Activated CD4-positive, alpha-beta T cell treated with anti-CD3 and anti-CD28 coated beads, Interleukin-2, amount 50 U/mL, for 48 hours (primary cell): ENCODE measurements around the gene SPTSSA.
"Not testable (repeated sequence)": the region's sequence is repeated elsewhere in the genome, so short reads cannot be mapped to it uniquely, and the experiment has no call there.

ENCODE experiments used
- DNase-seq, 2 experiments: peaks; one replicate each; pipeline ENCODE4 v3.0.0-alpha.2; 2020

Gene SPTSSA

GRCh38 chr14:34470319-34470718 is 8.3 kb upstream of the SPTSSA start:
- no peak for DNase-seq

- no peak for DNase-seq
Observed at GRCh38 chr14:34466691-34467090, 4.7 kb upstream of the SPTSSA start.

GRCh38 chr14:34465069-34465859 is 3.2 kb upstream of the SPTSSA start:
- DNase-seq, result no peak

DNA sequence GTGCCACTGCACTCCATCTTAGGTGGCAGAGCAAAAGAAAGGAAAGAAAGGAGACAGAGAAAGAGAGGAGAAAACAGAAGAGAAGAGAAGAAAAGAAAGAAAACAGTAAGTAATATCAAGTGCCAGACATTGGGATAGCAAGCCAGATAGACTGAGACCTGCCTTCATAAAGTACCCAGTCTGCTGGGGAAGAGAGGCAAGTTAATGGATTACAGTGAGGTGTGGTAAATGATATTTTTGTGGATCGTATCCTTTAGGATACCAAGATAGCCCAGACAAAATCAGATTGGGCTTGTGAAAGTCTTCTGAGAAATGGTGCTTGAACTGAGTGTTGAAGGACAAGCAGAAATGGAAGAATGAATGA is 1.5 kb upstream of the SPTSSA start:
- no peak for DNase-seq

DNA sequence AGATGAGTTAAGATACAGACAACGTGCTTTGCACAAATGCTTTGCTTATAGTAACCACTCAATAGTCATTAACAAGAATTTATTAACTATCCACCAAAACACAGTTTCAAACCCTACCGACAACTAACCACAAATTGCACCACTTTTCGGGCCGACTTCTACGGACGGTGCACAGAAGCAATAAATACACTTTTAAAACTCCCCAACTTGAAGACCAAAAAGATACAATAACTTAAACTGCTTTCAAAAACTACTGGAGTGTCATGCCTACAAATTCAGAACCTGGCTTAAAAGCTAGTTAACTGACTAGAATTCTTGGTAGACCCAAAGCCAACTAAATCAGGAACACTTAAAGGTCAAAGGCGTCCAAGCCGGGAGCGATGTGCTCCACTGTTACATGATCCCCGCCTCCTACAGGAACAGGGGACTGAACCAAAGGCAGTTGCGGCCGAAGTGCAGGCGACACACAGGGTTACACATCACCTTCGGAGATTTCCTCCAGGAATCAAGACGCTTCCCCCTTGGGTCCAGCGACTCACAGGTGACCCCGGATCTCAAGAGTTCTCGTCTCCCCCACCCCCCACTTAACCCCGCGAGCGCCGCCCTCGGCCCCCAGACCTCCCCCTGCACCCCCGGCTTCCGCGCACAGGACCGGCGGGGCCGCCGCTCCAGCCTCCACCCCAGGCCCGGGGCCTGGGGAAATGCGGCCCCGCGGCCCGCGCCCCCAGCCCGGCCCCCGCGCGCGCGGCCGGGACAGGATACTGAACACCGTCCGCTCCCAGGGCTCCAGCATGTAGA is 507 bp downstream of the SPTSSA start:
- DNase-seq, result peak; percentile 31 to 46

- no peak for DNase-seq
Observed at GRCh38 chr14:34460841-34461240, 1.2 kb downstream of the SPTSSA start.

DNA sequence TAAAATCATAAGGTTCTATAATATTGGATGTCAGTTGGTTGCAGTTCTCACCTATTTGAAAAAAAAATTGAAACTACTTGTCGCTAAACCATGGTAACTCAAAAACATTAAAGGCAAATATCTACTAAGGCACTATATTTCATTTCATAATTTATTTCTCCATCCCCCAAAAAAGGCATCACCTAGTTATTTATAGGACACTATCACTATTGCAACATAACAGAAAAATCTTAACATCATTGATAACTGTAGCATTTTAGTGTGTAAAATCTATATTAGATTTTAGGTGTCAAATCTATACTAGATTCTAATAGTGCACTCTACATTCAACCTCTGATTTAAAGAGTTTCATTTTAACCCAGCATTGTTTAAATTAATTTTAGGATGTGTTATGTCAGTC is 1.7 kb downstream of the SPTSSA start:
- DNase-seq, result no peak

DNA sequence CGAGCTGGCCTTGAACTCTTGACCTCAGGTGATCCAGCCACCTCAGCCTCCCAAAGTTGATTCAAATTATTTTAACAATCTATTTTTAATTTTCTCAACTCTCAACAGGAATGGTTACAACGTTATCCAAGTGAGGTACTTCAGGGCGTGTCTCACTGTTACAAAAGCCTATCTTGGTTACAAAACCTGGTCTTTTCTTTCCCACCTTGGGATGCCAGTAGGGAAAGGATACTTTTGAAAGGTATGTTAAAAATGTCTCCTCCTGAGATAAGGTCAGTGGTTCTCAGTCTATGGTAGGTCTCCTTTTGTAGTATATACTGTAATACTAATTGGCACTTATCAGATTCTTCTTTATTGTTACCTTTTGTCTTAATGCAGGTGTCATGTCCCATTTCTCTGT is 4.9 kb downstream of the SPTSSA start:
- no peak for DNase-seq

DNA sequence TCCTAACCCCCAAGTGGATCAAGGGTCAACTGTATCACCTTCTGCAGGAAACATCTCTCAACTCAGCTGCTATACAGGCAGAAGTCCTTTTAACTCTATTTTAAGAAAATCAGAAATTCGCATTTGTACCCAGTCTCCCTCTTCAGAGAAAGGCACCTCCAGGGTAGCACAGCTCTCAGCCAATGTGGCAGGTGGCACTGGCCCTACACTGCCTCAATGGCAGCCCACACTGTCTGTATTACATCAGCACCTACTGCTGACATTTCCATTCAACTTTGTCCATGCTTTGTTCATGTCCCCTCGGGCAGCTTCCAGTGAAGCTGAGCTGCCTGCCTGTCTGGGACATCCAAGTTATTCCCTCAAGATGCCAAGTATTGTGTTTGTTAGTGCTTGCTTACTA is 8.8 kb downstream of the SPTSSA start:
- no peak for DNase-seq

- no peak for DNase-seq
Observed at GRCh38 chr14:34452258-34452822, 9.7 kb downstream of the SPTSSA start.

DNA sequence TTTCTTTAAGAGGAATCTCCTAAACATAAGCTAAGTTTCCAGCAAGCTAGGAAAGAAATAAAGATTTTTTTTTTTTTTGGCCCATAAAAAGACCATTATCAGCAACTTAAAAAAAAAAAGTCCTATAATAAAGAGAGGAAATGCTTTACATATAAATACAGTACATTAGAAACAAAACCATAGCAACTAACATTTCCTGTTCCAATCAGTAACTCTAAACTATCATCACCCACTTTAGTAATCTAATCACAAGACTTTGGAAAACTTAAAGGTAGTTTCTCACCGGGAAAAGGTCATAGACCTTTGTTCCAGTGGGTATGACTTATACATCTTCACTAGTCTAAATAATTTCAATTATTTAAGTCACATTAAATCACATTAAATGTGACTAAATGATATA is 11.1 kb downstream of the SPTSSA start:
- DNase-seq, result no peak

GRCh38 chr14:34450542-34450915 is 11.5 kb downstream of the SPTSSA start:
- no peak for DNase-seq

DNA sequence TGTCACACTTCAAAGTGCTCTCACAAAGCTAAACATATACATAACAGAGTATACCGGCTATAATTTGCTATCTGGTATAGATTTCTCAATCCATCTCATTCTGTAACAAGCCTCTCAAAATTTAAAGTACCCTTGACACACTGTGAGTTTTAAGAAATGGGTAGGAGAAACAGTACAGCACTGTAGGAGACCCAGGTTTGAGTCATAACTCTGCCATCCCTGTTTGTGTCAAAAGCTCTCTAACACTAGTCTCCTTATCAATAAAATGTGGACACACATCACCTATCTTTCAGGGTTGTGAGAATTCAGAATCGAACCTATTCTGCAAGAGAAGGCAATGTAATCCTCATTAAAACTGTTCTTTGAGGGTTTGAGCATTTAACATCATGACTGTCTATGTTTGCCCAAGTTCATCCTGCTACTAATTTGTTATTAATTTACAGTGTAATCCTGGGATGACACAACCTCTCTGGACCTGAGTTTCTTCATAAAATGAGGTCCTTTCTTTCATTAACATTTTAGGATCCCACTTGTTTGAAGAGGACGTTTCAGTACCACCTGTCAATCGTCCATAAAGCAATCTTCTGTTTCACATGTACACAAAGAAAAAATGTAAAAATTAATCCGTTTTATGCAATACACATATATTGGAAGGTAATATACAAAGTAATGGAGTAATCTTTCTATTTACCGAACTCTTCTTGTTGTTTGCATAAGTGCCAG is 12.1 kb downstream of the SPTSSA start:
- no peak for DNase-seq

- DNase-seq, result no peak
Observed at GRCh38 chr14:34439090-34439489, 22.9 kb downstream of the SPTSSA start.

- no peak for DNase-seq
Observed at GRCh38 chr14:34438438-34438837, 23.6 kb downstream of the SPTSSA start.

- DNase-seq, result no peak
Observed at GRCh38 chr14:34437729-34438080, 24.3 kb downstream of the SPTSSA start.

DNA sequence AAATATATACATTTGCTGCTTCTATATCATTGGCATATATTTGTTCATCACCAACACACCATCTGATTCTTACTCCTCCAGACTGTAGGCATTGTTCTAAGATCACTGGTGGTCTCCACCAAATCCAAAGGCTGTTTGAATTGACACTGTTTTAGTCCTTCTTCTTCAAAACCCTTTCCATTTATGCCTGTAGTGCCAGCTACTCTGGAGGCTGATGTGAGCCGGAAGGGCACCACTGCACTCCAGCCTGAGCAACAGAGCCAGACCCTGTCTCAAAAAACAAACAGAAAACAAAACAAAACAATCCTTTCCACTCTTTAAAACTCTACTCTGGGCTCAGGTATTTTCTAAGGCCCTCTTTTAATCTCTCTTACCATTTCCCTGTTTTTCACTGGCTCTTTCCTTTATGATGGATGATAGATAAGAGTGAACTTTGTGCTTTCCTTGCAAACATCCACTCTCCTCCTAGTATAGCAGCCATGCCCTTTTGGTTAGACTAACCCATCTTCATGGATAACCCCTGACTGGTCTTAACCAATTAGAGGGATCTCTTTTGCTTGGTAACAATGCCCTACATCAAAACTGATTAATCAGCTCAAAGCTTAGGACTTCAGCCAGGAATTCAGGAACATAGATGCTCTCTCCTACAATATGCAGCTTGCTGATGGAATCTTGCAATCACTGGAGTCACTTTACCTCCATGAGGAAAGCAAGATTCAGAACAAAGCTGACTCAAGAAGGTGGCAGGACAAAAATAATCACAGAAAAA is 24.9 kb downstream of the SPTSSA start:
- DNase-seq, result no peak

GRCh38 chr14:34436118-34436905 is 25.7 kb downstream of the SPTSSA start:
- DNase-seq, result no peak

GRCh38 chr14:34433957-34434356 is 28.1 kb downstream of the SPTSSA start:
- DNase-seq, result no peak

GRCh38 chr14:34428102-34428466 is 34.0 kb downstream of the SPTSSA start:
- not testable (repeated sequence) for DNase-seq

DNA sequence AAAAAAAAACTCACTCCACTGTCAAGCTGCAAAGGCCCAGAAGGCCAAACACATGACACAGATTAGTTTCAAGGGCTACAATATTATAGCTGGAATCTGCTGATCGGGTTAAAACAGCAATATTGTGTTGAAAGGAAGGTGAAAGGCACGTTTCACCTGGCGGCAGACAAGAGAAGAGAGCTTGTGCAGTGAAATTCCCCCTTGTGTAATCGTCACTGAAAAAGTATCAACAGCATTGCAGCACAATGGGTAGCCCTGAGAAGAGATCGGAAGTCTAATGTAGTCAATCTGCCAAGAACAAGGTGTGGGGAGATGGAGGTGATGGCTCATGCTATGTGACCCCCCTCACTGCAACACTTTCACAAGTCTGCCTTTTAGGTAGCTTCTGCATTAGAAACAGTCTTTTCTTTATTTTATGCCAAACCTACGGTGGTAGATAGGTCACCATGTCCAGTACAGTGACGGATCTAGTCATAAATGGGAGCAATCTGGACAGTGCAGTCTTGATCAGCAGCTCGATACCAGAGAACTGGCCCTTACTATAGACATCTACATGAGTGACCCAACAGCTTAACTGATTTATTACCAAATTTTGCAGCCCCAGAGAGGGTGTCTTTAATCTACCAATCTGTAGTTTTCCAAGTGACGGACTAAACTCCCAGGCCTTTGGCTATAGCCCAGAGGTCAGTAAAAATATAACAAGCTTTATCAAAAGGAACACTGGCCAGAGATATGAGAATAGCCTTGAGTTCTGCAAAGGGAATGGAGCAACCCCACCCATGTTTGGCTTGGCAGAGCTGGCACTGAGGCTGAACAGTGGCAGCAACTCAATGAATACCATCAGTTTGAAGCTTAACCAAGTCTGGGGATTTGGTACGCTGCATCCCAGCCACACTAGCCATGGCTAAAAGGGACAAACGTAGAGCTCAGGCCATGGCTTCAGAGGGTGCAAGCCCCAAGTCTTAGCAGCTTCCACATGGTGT is 35.4 kb downstream of the SPTSSA start:
- DNase-seq, result no peak
